IPS DF 6.9 (cell line): ENCODE results near the gene FIGLA.
"Not testable (repeated sequence)": the region's sequence is repeated elsewhere in the genome, so short reads cannot be mapped to it uniquely, and the experiment has no call there.

Source experiments
- DNase-seq: peaks from one replicate; pipeline ENCODE4 v3.0.0-alpha.2; 2013; ENCODE audit warnings: low read depth, low spot score
- H3K27ac ChIP-seq: one replicate; pipeline ENCODE4 v1.5.1; 2013; ENCODE audit warnings: low read length, control low read depth
- H3K27me3 ChIP-seq: 2 replicates; pipeline ENCODE4 v1.6.1; 2013; ENCODE audit warnings: mild to moderate bottlenecking, low read length; ENCODE audit not compliant: control insufficient read depth, insufficient read depth
- H3K36me3 ChIP-seq: 2 replicates; pipeline ENCODE4 v1.6.1; 2013; ENCODE audit warnings: low read length; ENCODE audit not compliant: control insufficient read depth, insufficient read depth
- H3K4me1 ChIP-seq: 2 replicates; pipeline ENCODE4 v1.6.1; 2013; ENCODE audit warnings: low read length; ENCODE audit not compliant: control insufficient read depth, insufficient read depth
- H3K4me3 ChIP-seq: 2 replicates; pipeline ENCODE4 v1.5.1; 2013; ENCODE audit warnings: mild to moderate bottlenecking, low read length
- H3K9me3 ChIP-seq: 2 replicates; pipeline ENCODE4 v1.6.1; 2013; ENCODE audit warnings: low read length, inconsistent platforms; ENCODE audit not compliant: control insufficient read depth, insufficient read depth
- WGBS: extraction: QIAGEN DNeasy Blood & Tissue Kit; methylation state at CpG from one replicate; pipeline ENCODE4 v1.1.7; 2013; ENCODE audit warnings: mixed read lengths, missing lambda C conversion rate; ENCODE audit not compliant: insufficient read length, insufficient coverage; 5-methylcytosine and 5-hydroxymethylcytosine counted together

FIGLA gene

GRCh38 chr2:70746094-70746974 is 44.1 kb downstream of the FIGLA start:
- H3K36me3 ChIP-seq, result no peaks in the 10 kb centered on the region
- H3K4me1 ChIP-seq, result peaks cover 8% of the 10 kb centered on the region
- WGBS, result no CpG with 5 or more reads among the region's 5 CpGs
- DNase-seq, result no peak
- no peaks in the 10 kb centered on the region for H3K9me3 ChIP-seq
- no peaks in the 10 kb centered on the region for H3K27me3 ChIP-seq
- no peak overlapping the region for H3K27ac ChIP-seq
- no peak overlapping the region for H3K4me3 ChIP-seq

DNA sequence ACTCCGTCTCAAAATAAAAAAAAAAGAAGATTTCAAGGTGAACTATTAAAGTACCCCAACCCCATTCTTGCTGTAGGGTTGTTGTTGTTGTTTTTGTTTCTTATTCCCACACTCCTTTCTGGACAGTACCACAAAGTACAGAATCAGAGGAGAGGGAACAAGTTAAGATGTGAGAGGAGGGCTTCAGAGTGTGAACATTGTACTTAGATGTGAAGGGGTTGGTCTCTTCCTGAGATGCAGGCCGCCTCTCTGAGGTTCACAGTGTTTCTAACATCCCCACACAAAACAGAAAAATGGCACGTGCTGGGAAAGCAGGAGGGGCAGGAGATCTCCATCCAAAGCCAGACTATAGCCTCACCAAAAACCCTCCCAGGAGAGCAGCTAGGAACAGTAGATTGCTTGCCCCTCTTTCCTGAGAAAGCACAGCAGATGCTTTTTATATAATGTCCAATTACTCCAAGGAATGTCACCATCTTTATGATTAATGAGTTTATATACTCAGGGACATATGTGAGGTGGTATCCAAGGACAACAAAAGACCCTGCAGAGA is 45.1 kb downstream of the FIGLA start:
- H3K27ac ChIP-seq, result no peak overlapping the region
- WGBS, result no CpG with 5 or more reads among the region's 3 CpGs

DNA sequence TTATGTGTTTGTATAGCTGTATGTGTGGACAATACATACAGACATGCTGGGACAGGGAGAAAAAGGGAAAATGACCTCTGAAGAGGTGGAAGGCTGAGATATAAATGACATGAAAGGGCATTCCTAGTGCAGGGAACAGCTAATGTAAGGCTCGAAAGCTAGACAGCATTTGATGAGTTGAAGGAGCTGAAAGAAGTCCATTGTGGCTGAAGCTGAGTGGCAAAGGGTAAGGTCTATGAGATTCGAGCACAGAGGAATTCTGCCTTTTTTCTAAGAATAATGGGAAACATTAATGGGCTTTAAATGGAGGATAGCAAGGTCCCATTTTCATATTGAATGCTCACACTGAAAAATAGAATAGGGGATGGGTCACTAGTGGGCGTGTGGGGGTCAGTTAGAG is 46.0 kb downstream of the FIGLA start:
- no CpG with 5 or more reads among the region's 3 CpGs for WGBS
- H3K27ac ChIP-seq, result no peak overlapping the region
- no peak for DNase-seq

More for the DNA sequence above, 45.1 kb downstream of the FIGLA start:
- H3K36me3 ChIP-seq, result no peaks in the 10 kb centered on the region
- H3K4me1 ChIP-seq, result peaks cover 8% of the 10 kb centered on the region
- no peak overlapping the region for H3K4me3 ChIP-seq
- no peaks in the 10 kb centered on the region for H3K9me3 ChIP-seq
- no peak for DNase-seq
- no peaks in the 10 kb centered on the region for H3K27me3 ChIP-seq

DNA sequence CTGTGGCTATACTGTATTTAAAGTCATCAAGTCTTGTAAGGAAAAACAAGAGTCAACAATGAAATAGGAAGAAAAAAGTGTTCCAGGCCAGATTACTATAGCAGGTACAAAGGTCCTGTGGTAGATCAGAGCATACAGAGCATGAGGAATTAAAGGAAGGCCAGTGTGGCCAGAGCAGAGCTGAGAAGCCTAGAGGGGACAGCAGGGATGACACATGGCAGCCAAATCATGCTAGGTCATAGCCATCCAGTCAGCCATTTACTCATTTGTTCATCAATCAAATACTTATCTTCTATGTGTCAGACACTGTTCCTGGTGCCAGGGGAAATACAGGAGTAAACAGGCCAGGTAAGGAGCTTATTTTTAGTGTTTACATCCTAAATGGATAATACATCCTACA is 46.8 kb downstream of the FIGLA start:
- H3K27ac ChIP-seq, result no peak overlapping the region

More for the DNA sequence above, 46.0 kb downstream of the FIGLA start:
- H3K36me3 ChIP-seq, result no peaks in the 10 kb centered on the region
- peaks cover 8% of the 10 kb centered on the region for H3K4me1 ChIP-seq
- no peaks in the 10 kb centered on the region for H3K9me3 ChIP-seq
- H3K27me3 ChIP-seq, result no peaks in the 10 kb centered on the region
- no peak overlapping the region for H3K4me3 ChIP-seq

DNA sequence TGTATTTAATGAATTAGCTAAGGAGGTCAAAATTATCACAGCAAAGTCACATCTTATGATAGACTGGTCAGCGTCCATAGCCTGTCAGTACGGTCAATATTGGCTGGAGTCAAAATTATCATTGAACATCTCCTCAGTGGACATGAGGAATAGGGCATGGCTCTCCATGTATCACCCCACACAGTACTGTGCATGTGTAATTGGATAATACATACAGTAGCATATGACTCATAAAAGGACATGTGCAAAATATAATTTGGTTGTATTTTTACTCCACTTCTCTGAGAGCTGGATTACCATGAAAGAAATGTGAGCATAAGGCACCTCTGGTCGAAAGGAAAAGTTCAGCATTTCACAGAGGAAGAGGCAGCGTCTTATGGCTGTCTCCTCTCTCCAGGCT is 47.4 kb downstream of the FIGLA start:
- no peak for DNase-seq
- Histone ChIP-seq H3K4me3 (no peak overlapping the region), H3K4me1 (peaks cover 8% of the 10 kb centered on the region), H3K27ac (no peak overlapping the region), H3K9me3 (no peaks in the 10 kb centered on the region), H3K27me3 (no peaks in the 10 kb centered on the region), H3K36me3 (no peaks in the 10 kb centered on the region)
- no CpG with 5 or more reads among the region's 4 CpGs for WGBS

More for the DNA sequence above, 46.8 kb downstream of the FIGLA start:
- Histone ChIP-seq H3K4me1 (peaks cover 7% of the 10 kb centered on the region), H3K9me3 (no peaks in the 10 kb centered on the region), H3K27me3 (no peaks in the 10 kb centered on the region), H3K4me3 (no peak overlapping the region), H3K36me3 (no peaks in the 10 kb centered on the region)
- DNase-seq, result no peak

- DNase-seq, H3K9me3 ChIP-seq, H3K27me3 ChIP-seq, H3K4me1 ChIP-seq, H3K36me3 ChIP-seq, H3K27ac ChIP-seq, H3K4me3 ChIP-seq: not testable (repeated sequence)
- no CpG with 5 or more reads among the region's 1 CpG for WGBS
Measured at GRCh38 chr2:70739492-70739891, 51.0 kb downstream of the FIGLA start.

DNA sequence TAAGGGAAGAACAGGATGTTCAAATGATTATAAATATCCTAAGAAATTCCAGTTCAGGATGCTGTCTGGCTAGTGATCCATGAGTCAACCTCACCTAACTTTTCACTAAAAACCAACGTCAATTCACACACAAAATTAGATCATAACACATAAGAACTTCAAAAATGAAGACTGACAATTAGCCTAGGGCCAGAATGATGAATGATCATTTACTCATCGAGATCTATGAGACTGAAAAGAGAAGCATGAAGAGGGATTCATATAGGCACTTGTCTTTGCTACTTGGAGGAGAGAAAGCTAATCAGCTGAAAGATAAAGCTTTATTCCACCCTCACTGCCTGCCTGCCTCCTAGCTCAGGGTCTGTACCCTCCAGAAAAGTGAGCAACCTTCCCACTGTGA is 52.3 kb downstream of the FIGLA start:
- peaks cover 10% of the 10 kb centered on the region for H3K4me1 ChIP-seq
- DNase-seq, result no peak
- WGBS, result 100% methylated on average over 1 of the region's 2 CpGs
- H3K36me3 ChIP-seq, result no peaks in the 10 kb centered on the region
- no peak overlapping the region for H3K4me3 ChIP-seq
- H3K9me3 ChIP-seq, result no peaks in the 10 kb centered on the region
- no peaks in the 10 kb centered on the region for H3K27me3 ChIP-seq
- H3K27ac ChIP-seq, result no peak overlapping the region

GRCh38 chr2:70735071-70735470 is 55.4 kb downstream of the FIGLA start:
- Histone ChIP-seq H3K36me3 (no peaks in the 10 kb centered on the region), H3K27ac (no peak overlapping the region), H3K27me3 (no peaks in the 10 kb centered on the region), H3K4me1 (peaks cover 21% of the 10 kb centered on the region), H3K9me3 (no peaks in the 10 kb centered on the region), H3K4me3 (no peak overlapping the region)
- no CpG with 5 or more reads among the region's 2 CpGs for WGBS
- DNase-seq, result no peak

DNA sequence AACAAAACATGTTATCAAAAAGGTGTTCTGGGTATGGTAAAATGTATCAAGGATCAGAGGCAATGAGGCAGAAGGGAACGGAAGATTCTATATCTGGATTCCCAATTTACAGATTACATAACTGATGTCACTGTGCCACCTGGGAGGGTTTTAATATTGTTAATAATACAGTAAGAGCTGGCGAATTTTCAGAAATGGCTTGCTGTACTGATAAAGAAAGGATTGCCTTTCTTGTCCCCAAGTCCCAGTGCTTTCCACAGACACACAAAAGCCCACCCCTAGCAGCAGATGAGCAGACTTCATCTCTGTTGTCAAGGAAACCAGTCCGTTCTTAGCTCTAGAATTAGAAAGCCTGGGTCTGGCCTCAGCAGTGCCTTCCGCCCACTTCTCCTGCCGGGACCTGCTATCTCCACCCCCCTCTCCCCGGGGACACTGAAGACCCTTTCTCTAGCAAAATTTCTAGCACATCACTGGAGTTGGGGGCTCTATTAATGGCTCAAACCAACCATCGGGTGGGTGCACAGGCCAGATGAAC is 56.7 kb downstream of the FIGLA start:
- Histone ChIP-seq H3K9me3 (no peaks in the 10 kb centered on the region), H3K4me1 (peaks cover 27% of the 10 kb centered on the region), H3K27ac (peak overlapping the region; percentile 17), H3K27me3 (no peaks in the 10 kb centered on the region), H3K36me3 (no peaks in the 10 kb centered on the region), H3K4me3 (no peak overlapping the region)
- no peak for DNase-seq
- no CpG with 5 or more reads among the region's 7 CpGs for WGBS

DNA sequence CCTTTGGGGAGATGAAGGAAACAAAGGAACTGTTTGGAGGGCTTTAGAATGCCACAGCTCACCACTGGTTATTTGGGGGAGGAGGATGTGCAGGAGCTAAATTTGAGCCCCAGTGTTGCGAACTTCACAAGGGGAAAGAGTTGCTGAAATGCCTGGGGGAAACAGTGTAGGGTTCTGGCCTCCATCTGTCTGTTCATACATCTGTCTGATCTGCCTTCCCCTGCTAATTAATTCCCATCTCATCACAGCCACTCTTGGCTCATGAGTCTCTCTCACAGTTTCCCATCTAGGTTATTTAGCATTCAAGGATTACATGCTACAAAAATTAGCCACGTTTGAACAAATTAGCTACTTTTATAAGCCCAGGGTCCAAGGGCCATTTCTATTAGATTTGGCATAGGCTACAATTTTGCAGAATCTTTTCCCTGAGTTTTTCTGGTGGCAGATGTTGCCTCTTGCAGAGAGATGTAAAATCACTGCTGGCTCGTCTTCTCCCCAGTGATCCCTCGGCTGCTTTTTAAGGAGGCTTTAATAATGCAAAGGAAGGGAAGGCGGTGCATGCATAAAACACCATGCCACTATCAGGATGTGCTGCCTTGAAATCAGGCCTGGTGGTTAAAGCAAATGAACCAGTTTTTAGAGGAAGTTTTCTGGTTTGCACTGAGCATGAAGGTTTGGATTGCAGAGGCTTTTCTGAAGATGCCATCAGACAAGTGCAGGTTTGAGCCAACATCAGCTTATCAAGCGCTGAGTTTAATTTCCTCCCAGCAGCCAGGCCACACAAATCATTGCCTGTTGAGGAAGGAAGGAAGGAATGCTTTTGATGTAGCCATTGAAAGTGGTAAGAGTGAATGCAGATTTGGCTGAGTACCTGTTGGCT is 57.4 kb downstream of the FIGLA start:
- Histone ChIP-seq H3K27ac (peak overlapping the region; percentile 18), H3K4me1 (peaks cover 29% of the 10 kb centered on the region), H3K4me3 (no peak overlapping the region), H3K27me3 (no peaks in the 10 kb centered on the region), H3K9me3 (no peaks in the 10 kb centered on the region), H3K36me3 (no peaks in the 10 kb centered on the region)
- no CpG with 5 or more reads among the region's 6 CpGs for WGBS
- DNase-seq, result no peak
